ENCODE data around the gene PLXNA2.

Gene PLXNA2

GRCh38 chr1:208113011-208113410 is 131.2 kb downstream of the PLXNA2 start:
- DNase-seq (ENCODE audit: low spot score), result no peak

GRCh38 chr1:208112401-208112800 is 131.8 kb downstream of the PLXNA2 start:
- DNase-seq (ENCODE audit: low spot score), result no peak

GRCh38 chr1:208111646-208112190 is 132.5 kb downstream of the PLXNA2 start:
- no peak for DNase-seq (ENCODE audit: low spot score)

GRCh38 chr1:208110296-208110695 is 133.9 kb downstream of the PLXNA2 start:
- DNase-seq (ENCODE audit: low spot score), result no peak

- DNase-seq (ENCODE audit: low spot score), result no peak
These were observed 135.4 kb downstream of the PLXNA2 start for GRCh38 chr1:208108646-208109330.

- no peak for DNase-seq (ENCODE audit: low spot score)
These were observed 136.0 kb downstream of the PLXNA2 start for GRCh38 chr1:208108213-208108608.

- no peak for DNase-seq (ENCODE audit: low spot score)
These were observed 136.6 kb downstream of the PLXNA2 start for GRCh38 chr1:208107425-208108212.

- no peak for DNase-seq (ENCODE audit: low spot score)
These were observed 138.0 kb downstream of the PLXNA2 start for GRCh38 chr1:208106218-208106617.

- DNase-seq (ENCODE audit: low spot score), result no peak
These were observed 138.4 kb downstream of the PLXNA2 start for GRCh38 chr1:208105756-208106155.

GRCh38 chr1:208103597-208104513 is 140.3 kb downstream of the PLXNA2 start:
- no peak for DNase-seq (ENCODE audit: low spot score)

- no peak for DNase-seq (ENCODE audit: low spot score)
These were observed 142.3 kb downstream of the PLXNA2 start for GRCh38 chr1:208101661-208102431.

GRCh38 chr1:208100906-208101305 is 143.3 kb downstream of the PLXNA2 start:
- no peak for DNase-seq (ENCODE audit: low spot score)

GRCh38 chr1:208100106-208100505 is 144.1 kb downstream of the PLXNA2 start:
- no peak for DNase-seq (ENCODE audit: low spot score)

GRCh38 chr1:208098773-208099172 is 145.4 kb downstream of the PLXNA2 start:
- no peak for DNase-seq (ENCODE audit: low spot score)

GRCh38 chr1:208093754-208094719 is 150.1 kb downstream of the PLXNA2 start:
- DNase-seq (ENCODE audit: low spot score), result peak; percentile 58

GRCh38 chr1:208093046-208093445 is 151.1 kb downstream of the PLXNA2 start:
- no peak for DNase-seq (ENCODE audit: low spot score)

- no peak for DNase-seq (ENCODE audit: low spot score)
These were observed 153.5 kb downstream of the PLXNA2 start for GRCh38 chr1:208090388-208091301.

- DNase-seq (ENCODE audit: low spot score), result no peak
These were observed 154.3 kb downstream of the PLXNA2 start for GRCh38 chr1:208089761-208090370.

- DNase-seq (ENCODE audit: low spot score), result no peak
These were observed 155.0 kb downstream of the PLXNA2 start for GRCh38 chr1:208089149-208089548.

Measured in kidney capillary endothelial cell (primary cell).